GM18505 (cell line): ENCODE measurements around the gene PLXNA2.

Source experiments
- ATAC-seq: cut with Tn5 transposase; IDR thresholded peaks from one replicate; pipeline ENCODE4 v1.9.1; 2021; ENCODE audit not compliant: unreplicated experiment
- POLR2A ChIP-seq: IDR thresholded peaks from 4 replicates; pipeline ENCODE4 v1.6.1; 2011; ENCODE audit warnings: borderline replicate concordance; ENCODE audit not compliant: insufficient read depth, insufficient read length; ENCODE audit errors: extremely low read depth

PLXNA2 gene

DNA sequence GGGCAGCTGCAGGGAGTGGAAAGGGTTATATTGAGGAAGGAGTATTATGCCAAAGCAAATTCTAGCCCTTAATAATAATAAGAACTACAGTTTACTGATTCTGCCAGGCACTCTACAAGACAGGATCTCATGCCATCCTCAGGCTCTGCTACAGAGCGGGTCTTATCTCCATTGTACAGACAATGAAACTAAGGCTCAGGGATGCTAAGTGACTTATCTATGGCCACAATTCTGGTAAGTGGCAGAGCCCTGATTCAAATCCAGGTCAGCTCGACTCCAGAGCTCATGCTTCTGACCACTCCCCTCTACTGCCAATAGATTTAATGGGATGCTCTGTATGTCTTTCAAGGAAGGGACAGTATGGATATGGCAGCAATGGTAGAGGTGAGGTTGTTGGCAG lies 187.1 kb downstream of the PLXNA2 start:
- TF ChIP-seq POLR2A: no peak
- ATAC-seq: no peak

- ATAC-seq: no peak
- TF ChIP-seq POLR2A: no peak
These were observed 188.6 kb downstream of the PLXNA2 start for GRCh38 chr1:208055535-208055934.

DNA sequence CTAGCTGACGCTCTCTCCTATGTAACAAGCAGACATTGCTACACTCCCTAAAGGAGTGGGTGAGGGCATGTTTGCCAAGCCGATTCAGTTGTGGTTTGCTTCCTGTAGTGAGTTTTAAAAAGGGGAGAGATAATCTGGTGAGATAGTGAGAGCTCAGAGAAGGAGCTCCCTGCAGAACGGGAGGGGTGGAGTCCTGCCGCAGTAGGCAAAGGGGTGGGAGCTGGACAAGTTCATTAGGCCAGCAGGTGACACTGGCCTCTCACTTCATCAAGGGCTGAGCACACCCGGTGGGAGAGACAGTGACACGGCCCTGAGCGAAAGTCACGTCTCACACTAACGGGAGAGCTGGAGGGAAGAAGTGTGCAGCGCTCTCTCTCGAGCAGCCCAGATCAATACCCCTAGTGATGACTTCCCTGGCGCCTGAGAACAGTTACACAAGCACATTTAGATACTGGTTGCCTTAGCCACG lies 189.2 kb downstream of the PLXNA2 start:
- TF ChIP-seq POLR2A: no peak
- no peak for ATAC-seq

- TF ChIP-seq POLR2A: no peak
- ATAC-seq: no peak
These were observed 189.7 kb downstream of the PLXNA2 start for GRCh38 chr1:208054485-208054884.

GRCh38 chr1:208053661-208054060 lies 190.5 kb downstream of the PLXNA2 start:
- ATAC-seq: no peak
- TF ChIP-seq POLR2A: no peak

DNA sequence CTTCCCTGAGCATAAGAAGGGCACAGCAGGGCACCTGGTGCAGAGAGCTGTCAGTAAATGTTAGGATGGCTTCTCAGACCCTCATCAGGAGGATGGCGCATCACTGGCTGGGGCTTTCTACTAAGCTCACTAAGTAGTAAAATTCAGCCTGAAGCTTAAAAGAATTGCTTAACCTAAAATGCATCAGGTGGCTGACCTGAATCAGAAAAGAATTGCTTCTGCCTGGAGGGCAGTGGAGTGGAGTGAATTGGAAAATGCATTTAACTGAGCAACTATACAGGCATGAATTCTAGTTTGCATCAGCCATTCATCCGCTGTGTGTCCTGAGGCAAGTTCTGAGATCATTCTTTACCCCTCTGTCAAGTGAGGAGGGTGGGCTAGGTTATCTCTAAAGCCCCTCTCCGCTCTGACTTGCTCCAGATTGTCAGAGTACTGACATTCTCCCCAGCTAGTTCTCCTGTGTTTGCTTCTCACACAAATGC lies 191.2 kb downstream of the PLXNA2 start:
- no peak for ATAC-seq
- TF ChIP-seq POLR2A: no peak

- no peak for TF ChIP-seq POLR2A
- no peak for ATAC-seq
These were observed 192.0 kb downstream of the PLXNA2 start for GRCh38 chr1:208052135-208052534.

- no peak for ATAC-seq
- no peak for TF ChIP-seq POLR2A
These were observed 192.5 kb downstream of the PLXNA2 start for GRCh38 chr1:208051651-208052050.

- no peak for TF ChIP-seq POLR2A
- no peak for ATAC-seq
These were observed 195.3 kb downstream of the PLXNA2 start for GRCh38 chr1:208048904-208049303.

GRCh38 chr1:208047975-208048374 lies 196.2 kb downstream of the PLXNA2 start:
- no peak for ATAC-seq
- no peak for TF ChIP-seq POLR2A

- no peak for TF ChIP-seq POLR2A
- no peak for ATAC-seq
These were observed 196.7 kb downstream of the PLXNA2 start for GRCh38 chr1:208047476-208047934.

GRCh38 chr1:208045463-208046260 lies 198.5 kb downstream of the PLXNA2 start:
- no peak for ATAC-seq
- TF ChIP-seq POLR2A: no peak

- TF ChIP-seq POLR2A: no peak
- no peak for ATAC-seq
These were observed 199.4 kb downstream of the PLXNA2 start for GRCh38 chr1:208044589-208045462.
